Pancreas (tissue), 10 donors: ENCODE measurements around the gene CD3D. TPM values are rescaled to one million over a fixed set of nuclear protein-coding genes. Genes with fewer than 3 reads are reported as not detected.

Experiments used
- ATAC-seq, 4 donors: fragments of 200-7000 bp; cut with Tn5 transposase; one replicate each; pipeline versions ENCODE4 v1.8.0 to v1.9.1; 2020; ENCODE audit warnings: mild to moderate bottlenecking in 4 of 4, moderate library complexity in 4 of 4
- DNase-seq, 6 donors: peaks; one replicate each; pipeline ENCODE4 v3.0.0-alpha.2; 2020
- FAIRE-seq: peaks from 2 replicates; lab custom pipeline; 2012; peaks lifted over from hg19 to GRCh38; lab: Jason Lieb, UNC
- H3K27ac ChIP-seq, 4 donors: fragments of 200-600 bp; sonication (generic); 1 replicate in 3 of 4; 2 replicates in 1 of 4; pipeline versions ENCODE4 v1.5.0 to v1.8.0; 2020
- H3K27me3 ChIP-seq, 4 donors: fragments of 200-600 bp; one replicate each; pipeline ENCODE4 v1.8.0; 2021
- H3K36me3 ChIP-seq, 3 donors: fragments of 200-600 bp; sonication (generic) in 1 of 3; one replicate each; pipeline versions ENCODE4 v1.5.0 to v1.8.0; 2020 to 2021
- H3K4me1 ChIP-seq, 3 donors: fragments of 200-600 bp; one replicate each; pipeline ENCODE4 v1.8.0; 2021
- H3K4me3 ChIP-seq, 4 donors: fragments of 200-600 bp; sonication (generic) in 2 of 4; one replicate each; pipeline versions ENCODE4 v1.5.0 to v1.8.0; 2020 to 2021
- H3K9me3 ChIP-seq, 4 donors: fragments of 200-600 bp; one replicate each; pipeline ENCODE4 v1.8.0; 2021
- WGBS, 2 donors: extraction: QIAGEN DNeasy Blood & Tissue Kit; methylation state at CpG; one replicate each; pipeline ENCODE4 v1.1.7; 2013; 5-methylcytosine and 5-hydroxymethylcytosine counted together
- intact Hi-C, 3 donors: fragments of 100-400 bp; cut with DNase I; formaldehyde crosslinking; loops; one replicate each; pipeline versions ENCODE4 v1.11.1 to v1.14.2; 2022
- polyA plus RNA-seq, 2 donors: library from polyadenylated mRNA; stranded (reverse); fragments of 200-250 nt; gene quantifications; one replicate each; pipeline ENCODE4 v1.2.3, GENCODE V29; 2013
- total RNA-seq, 6 donors: library from RNA; stranded (reverse); fragmentation: NEBNext Ultra II Directional in 4 of 6; extraction: Animal tissue kit (Norgen Biotek cat#: 25700) in 4 of 6; gene quantifications; one replicate each; pipeline versions ENCODE4 v1.2.1 to v1.2.4, GENCODE V29; 2021 to 2023
- TF ChIP-seq, protein P1 (sequence below), 4 donors: fragments of 200-600 bp; sonication (generic) in 3 of 4; IDR thresholded peaks; one replicate each; pipeline versions ENCODE4 v1.5.0 to v1.8.0; 2021; ENCODE audit warnings: antibody characterized with exemption in 4 of 4
- donor health status: healthy with polysubstance abuse.
- donor health status: DM: no; HTN: no; CAD: no; lungs with moderate emphysema.
- donor health status: DM: no; HTN: no; CAD: no.
- donor health status: control.
- donor health status: control.
- donor health status: Bipolar disorder and iron deficiency.
- donor health status: DM: yes; HTN: yes; CAD: no.
- donor health status: DM: no; HTN: no; CAD: no.
- donor health status: DM: no; HTN: no; CAD: no.
- donor health status: DM: yes; HTN: yes; CAD: no.

Gene CD3D
- total and polyA plus RNA-seq, 8 donors: 0.14 to 2.4 (median 0.74) TPM

DNA sequence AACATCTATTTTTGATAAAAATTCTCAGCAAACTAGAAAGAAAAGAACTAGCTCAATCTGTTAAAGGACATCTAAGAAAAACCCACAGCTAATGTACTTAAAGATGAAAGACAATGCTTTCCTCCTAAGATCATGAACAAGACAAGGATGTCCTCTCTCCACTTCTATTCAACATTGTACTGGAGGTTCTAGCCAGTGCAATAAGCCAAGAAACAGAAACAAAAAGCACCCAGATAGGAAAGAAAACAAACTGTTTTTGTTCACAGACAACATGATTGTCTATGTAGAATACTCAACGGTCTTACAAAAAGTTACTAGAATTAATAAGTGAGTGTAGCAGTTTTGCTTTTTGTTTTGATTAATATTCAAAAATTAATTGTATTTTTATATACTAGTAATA is 7.8 kb downstream of the CD3D start:
- no peak for FAIRE-seq

DNA sequence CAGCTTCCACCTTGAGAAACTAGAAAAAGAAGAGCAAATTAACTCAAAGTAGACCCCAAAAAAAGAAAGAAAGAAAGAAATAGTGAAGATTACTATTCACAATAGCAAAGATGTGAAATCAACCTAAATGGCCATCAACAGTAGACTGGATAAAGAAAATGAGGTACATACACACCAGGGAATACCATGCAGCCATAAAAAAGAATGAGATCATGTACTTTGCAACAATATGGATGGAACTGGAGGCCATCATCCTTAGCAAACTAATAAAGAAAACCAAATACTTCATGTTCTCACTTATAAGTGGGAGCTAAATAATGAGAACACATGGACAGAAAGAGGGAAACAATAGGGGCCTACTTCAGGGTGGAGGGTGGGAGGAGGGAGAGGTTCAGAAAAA is 13.8 kb downstream of the CD3D start:
- Histone ChIP-seq H3K27me3 (no peaks in the 10 kb centered on the region), H3K36me3 (no peaks in the 10 kb centered on the region), H3K27ac (no peak overlapping the region), H3K4me3 (no peak overlapping the region), H3K9me3 (no peaks in the 10 kb centered on the region), H3K4me1 (no peaks in the 10 kb centered on the region)
- TF ChIP-seq, protein P1, sequence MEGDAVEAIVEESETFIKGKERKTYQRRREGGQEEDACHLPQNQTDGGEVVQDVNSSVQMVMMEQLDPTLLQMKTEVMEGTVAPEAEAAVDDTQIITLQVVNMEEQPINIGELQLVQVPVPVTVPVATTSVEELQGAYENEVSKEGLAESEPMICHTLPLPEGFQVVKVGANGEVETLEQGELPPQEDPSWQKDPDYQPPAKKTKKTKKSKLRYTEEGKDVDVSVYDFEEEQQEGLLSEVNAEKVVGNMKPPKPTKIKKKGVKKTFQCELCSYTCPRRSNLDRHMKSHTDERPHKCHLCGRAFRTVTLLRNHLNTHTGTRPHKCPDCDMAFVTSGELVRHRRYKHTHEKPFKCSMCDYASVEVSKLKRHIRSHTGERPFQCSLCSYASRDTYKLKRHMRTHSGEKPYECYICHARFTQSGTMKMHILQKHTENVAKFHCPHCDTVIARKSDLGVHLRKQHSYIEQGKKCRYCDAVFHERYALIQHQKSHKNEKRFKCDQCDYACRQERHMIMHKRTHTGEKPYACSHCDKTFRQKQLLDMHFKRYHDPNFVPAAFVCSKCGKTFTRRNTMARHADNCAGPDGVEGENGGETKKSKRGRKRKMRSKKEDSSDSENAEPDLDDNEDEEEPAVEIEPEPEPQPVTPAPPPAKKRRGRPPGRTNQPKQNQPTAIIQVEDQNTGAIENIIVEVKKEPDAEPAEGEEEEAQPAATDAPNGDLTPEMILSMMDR (IDR thresholded peaks at IDR 0.05): no peak
- FAIRE-seq (no peak), DNase-seq (no peak), ATAC-seq (no peak)
- intact Hi-C loops: no loop called here

More for the DNA sequence above, 7.8 kb downstream of the CD3D start:
- Histone ChIP-seq H3K36me3 (no peaks in the 10 kb centered on the region), H3K9me3 (no peaks in the 10 kb centered on the region), H3K27me3 (no peaks in the 10 kb centered on the region), H3K4me1 (no peaks in the 10 kb centered on the region), H3K4me3 (no peak overlapping the region), H3K27ac (no peak overlapping the region)
- intact Hi-C loops: no loop called here
- no peak for DNase-seq
- TF ChIP-seq, protein P1 (IDR thresholded peaks at IDR 0.05): no peak
- 76% methylated on average over 1 of the region's 1 CpG for WGBS, 2 donors
- no peak for ATAC-seq

DNA sequence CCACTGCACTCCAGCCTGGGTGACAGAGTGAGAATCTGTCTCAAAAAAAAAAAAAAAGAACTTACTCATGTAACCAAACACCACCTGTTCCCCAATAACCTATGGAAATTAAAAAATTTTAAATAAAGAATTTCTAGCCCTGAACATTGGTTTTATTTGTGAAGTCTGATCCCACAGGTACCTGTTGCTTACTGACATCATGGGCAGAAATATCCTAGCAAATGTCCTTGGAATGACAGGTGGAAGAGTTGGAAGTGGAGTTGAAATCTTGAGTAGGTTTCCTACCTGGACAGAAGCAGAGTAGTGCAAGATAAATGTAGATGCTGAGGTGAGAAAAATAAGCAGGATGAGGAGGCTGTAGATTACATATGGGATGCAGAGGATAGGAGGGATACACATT is 17.2 kb downstream of the CD3D start:
- no peaks in the 10 kb centered on the region for H3K9me3 ChIP-seq
- no peaks in the 10 kb centered on the region for H3K36me3 ChIP-seq
- intact Hi-C loops: no loop called here
- no peaks in the 10 kb centered on the region for H3K27me3 ChIP-seq
- peaks cover 3 to 9% (median 4%) of the 10 kb centered on the region in 3 donors for H3K4me1 ChIP-seq
- no peak for ATAC-seq
- no peak for DNase-seq
- TF ChIP-seq, protein P1 (IDR thresholded peaks at IDR 0.05): no peak
- no peak for FAIRE-seq
- no peak overlapping the region for H3K27ac ChIP-seq
- H3K4me3 ChIP-seq: no peak overlapping the region

DNA sequence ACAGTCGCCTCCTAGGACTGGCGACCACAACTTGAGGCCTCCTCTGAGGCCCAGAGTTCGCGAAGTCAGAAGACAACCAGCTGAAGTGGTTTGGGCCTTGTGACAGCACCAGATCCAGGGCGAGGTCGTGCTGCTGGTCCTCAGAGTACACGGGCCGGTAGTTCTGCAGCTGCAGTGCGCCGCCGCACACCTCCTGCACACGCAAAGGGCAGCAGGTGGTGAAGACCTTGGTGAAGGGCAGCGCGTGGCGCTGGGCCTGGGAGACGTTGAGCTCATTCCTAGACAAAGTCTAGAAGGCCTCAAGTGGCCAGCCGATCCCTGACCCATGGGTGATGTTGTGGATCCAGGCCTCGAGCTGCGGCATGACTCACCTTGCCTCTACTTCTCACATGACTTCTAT is 19.8 kb downstream of the CD3D start:
- peaks cover 3 to 9% (median 4%) of the 10 kb centered on the region in 3 donors for H3K4me1 ChIP-seq
- intact Hi-C loops: no loop called here
- TF ChIP-seq, protein P1 (IDR thresholded peaks at IDR 0.05): no peak
- no peak for FAIRE-seq
- DNase-seq: no peak
- H3K36me3 ChIP-seq: no peaks in the 10 kb centered on the region
- 94 to 95% methylated on average over 19 of the region's 19 CpGs for WGBS, 2 donors
- no peaks in the 10 kb centered on the region for H3K27me3 ChIP-seq
- no peak overlapping the region for H3K4me3 ChIP-seq
- no peak for ATAC-seq
- no peak overlapping the region for H3K27ac ChIP-seq
- H3K9me3 ChIP-seq: no peaks in the 10 kb centered on the region

DNA sequence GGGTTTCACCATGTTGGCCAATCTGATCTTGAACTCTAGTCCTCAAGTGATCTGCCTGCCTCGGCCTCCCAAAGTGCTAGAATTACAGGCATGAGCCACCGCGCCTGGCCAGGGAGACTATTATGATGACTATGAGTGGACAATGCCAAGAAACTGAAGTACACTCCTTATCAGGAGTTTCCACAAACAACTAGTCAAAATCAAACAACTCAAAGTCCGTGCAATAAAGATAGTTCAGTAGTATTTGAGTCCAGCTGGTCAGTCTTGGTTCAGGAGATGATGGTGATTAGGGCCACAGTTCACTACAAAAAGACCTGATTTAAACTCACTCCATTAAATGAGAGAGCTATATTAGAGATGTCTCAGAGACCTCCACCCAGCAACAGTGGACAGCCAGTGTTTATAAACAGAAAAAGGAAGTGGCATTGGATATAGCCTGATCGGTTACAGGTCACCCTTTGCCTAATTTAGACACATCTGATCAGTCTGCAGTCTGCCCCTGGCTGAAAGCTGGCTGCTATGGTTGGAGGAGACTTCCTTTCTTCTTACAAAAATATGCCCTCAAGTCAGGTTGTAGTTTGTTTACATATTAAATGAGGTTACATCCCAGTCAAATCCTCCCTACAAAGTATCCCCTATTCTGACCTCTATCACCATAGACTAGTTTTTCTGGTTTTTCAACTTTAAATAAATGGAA is 21.0 kb downstream of the CD3D start:
- 30 to 37% methylated on average over 5 of the region's 5 CpGs for WGBS, 2 donors
- Histone ChIP-seq H3K4me1 (peaks cover 3 to 9% (median 4%) of the 10 kb centered on the region in 3 donors), H3K27me3 (no peaks in the 10 kb centered on the region), H3K27ac (no peak overlapping the region), H3K36me3 (no peaks in the 10 kb centered on the region), H3K4me3 (no peak overlapping the region), H3K9me3 (no peaks in the 10 kb centered on the region)
- intact Hi-C loops: no loop called here
- FAIRE-seq (no peak), ATAC-seq (peak; percentile 42 to 55 (median 48)), DNase-seq (no peak)
- TF ChIP-seq, protein P1 (IDR thresholded peaks at IDR 0.05): no peak
